ENCODE results near the gene ZNF665. TPM values are rescaled to one million over a fixed set of nuclear protein-coding genes. Genes with fewer than 3 reads are reported as not detected.

ZNF665 gene
- total and polyA plus RNA-seq, 2 donors (not counting 1 experiment from before 2014, with no cell fraction given): 12.8 to 16.3 TPM

GRCh38 chr19:53131727-53132126 is 61.4 kb downstream of the ZNF665 start:
- intact Hi-C loops (cut with micrococcal nuclease): loop anchor here (2.0 kb wide), 1 partner anchor 29 kb away; the partner anchor contains the start of gene ZNF160
- peak overlapping the region; percentile 38 to 89 (median 69) for H3K4me3 ChIP-seq (ENCODE audit: control extremely low read depth in 1 of 5, extremely low read depth in 1 of 5, insufficient read depth in 1 of 5, low read depth in 2 of 5, low read length in 4 of 5)
- peak overlapping the region; percentile 83 for H2AFZ ChIP-seq (ENCODE audit: insufficient read depth, low read depth, low read length, poor library complexity, severe bottlenecking)
- no peak for TF ChIP-seq CTCF (IDR thresholded peaks at IDR 0.05)
- no peak for TF ChIP-seq EZH2 (IDR thresholded peaks at IDR 0.05; ENCODE audit: borderline replicate concordance, insufficient read depth, low read depth, low read length, poor library complexity, severe bottlenecking)
- H3K9me3 ChIP-seq (ENCODE audit: control extremely low read depth in 1 of 3, control insufficient read depth in 2 of 3, insufficient read depth in 1 of 3, low read length in 2 of 3): peaks cover 7 to 36% (median 15%) of the 10 kb centered on the region in 3 donors
- peaks cover 10 to 11% of the 10 kb centered on the region in 2 donors for H3K4me1 ChIP-seq (ENCODE audit: control insufficient read depth in 2 of 2, insufficient read depth in 2 of 2, low read length in 2 of 2)
- ATAC-seq (ENCODE audit: low read depth): no peak
- Mint-ChIP-seq H3K27me3 (no peaks in the 10 kb centered on the region), H3K4me1 (peaks cover 17% of the 10 kb centered on the region), H3K9me3 (ENCODE audit: insufficient read depth) (peaks cover 15% of the 10 kb centered on the region), H3K4me3 (peak overlapping the region; percentile 94), H3K27ac (peak overlapping the region; percentile 74)
- WGBS (ENCODE audit: insufficient coverage): 61% methylated on average over 6 of the region's 6 CpGs
- POLR2A ChIA-PET: no interaction called here
- CTCF ChIA-PET: no interaction called here
- peaks cover 25% of the 10 kb centered on the region for H3K79me2 ChIP-seq (ENCODE audit: control insufficient read depth, insufficient read depth, low read length)
- H3K27ac ChIP-seq (ENCODE audit: low read length in 2 of 2): no peak overlapping the region
- no peaks in the 10 kb centered on the region for H3K36me3 ChIP-seq (replicated peaks in 1 of 2; ENCODE audit: control extremely low read depth in 1 of 2, control insufficient read depth in 1 of 2, extremely low read depth in 1 of 2, insufficient read depth in 2 of 2, low read length in 1 of 2)
- H3K27me3 ChIP-seq (replicated peaks in 1 of 4; ENCODE audit: control extremely low read depth in 1 of 4, control insufficient read depth in 3 of 4, insufficient read depth in 4 of 4, low read length in 3 of 4): peaks cover 0 to 5% (median 0%) of the 10 kb centered on the region in 4 experiments
- peak overlapping the region; percentile 74 for H3K9ac ChIP-seq (ENCODE audit: low read length)
- no peaks in the 10 kb centered on the region for H4K20me1 ChIP-seq (ENCODE audit: control insufficient read depth, insufficient read depth, low read length, poor library complexity, severe bottlenecking)
- DNase-seq: no peak
- H3K4me2 ChIP-seq (replicated peaks; ENCODE audit: low read depth, low read length, poor library complexity, severe bottlenecking): peak overlapping the region; percentile 88

GRCh38 chr19:53131085-53131590 is 62.0 kb downstream of the ZNF665 start:
- H4K20me1 ChIP-seq (ENCODE audit: control insufficient read depth, insufficient read depth, low read length, poor library complexity, severe bottlenecking): no peaks in the 10 kb centered on the region
- ChIA-PET POLR2A (interaction anchor here (0.6 kb wide), 1 partner anchor 136 kb away, joined by 5 read pairs; no protein-coding TSS in a partner anchor), CTCF (no interaction called here)
- H3K4me2 ChIP-seq (replicated peaks; ENCODE audit: low read depth, low read length, poor library complexity, severe bottlenecking): no peak overlapping the region
- intact Hi-C loops (cut with micrococcal nuclease): no loop called here
- ATAC-seq (ENCODE audit: low read depth) (no peak), DNase-seq (no peak)
- Mint-ChIP-seq H3K27me3 (no peaks in the 10 kb centered on the region), H3K4me3 (peak overlapping the region; percentile 94), H3K4me1 (peaks cover 17% of the 10 kb centered on the region), H3K9me3 (ENCODE audit: insufficient read depth) (peaks cover 15% of the 10 kb centered on the region), H3K27ac (no peak overlapping the region)
- no peak overlapping the region for H3K9ac ChIP-seq (ENCODE audit: low read length)
- H3K4me1 ChIP-seq (ENCODE audit: control insufficient read depth in 2 of 2, insufficient read depth in 2 of 2, low read length in 2 of 2): peaks cover 10 to 11% of the 10 kb centered on the region in 2 donors
- H3K27ac ChIP-seq (ENCODE audit: low read length in 2 of 2): no peak overlapping the region
- no peaks in the 10 kb centered on the region for H3K36me3 ChIP-seq (replicated peaks in 1 of 2; ENCODE audit: control extremely low read depth in 1 of 2, control insufficient read depth in 1 of 2, extremely low read depth in 1 of 2, insufficient read depth in 2 of 2, low read length in 1 of 2)
- H3K4me3 ChIP-seq (ENCODE audit: control extremely low read depth in 1 of 5, extremely low read depth in 1 of 5, insufficient read depth in 1 of 5, low read depth in 2 of 5, low read length in 4 of 5): no peak overlapping the region
- TF ChIP-seq EZH2 (IDR thresholded peaks at IDR 0.05; ENCODE audit: borderline replicate concordance, insufficient read depth, low read depth, low read length, poor library complexity, severe bottlenecking): no peak
- TF ChIP-seq CTCF (IDR thresholded peaks at IDR 0.05): no peak
- WGBS (ENCODE audit: insufficient coverage): 100% methylated on average over 3 of the region's 4 CpGs
- peaks cover 25% of the 10 kb centered on the region for H3K79me2 ChIP-seq (ENCODE audit: control insufficient read depth, insufficient read depth, low read length)
- H3K27me3 ChIP-seq (replicated peaks in 1 of 4; ENCODE audit: control extremely low read depth in 1 of 4, control insufficient read depth in 3 of 4, insufficient read depth in 4 of 4, low read length in 3 of 4): peaks cover 0 to 5% (median 0%) of the 10 kb centered on the region in 4 experiments
- H3K9me3 ChIP-seq (ENCODE audit: control extremely low read depth in 1 of 3, control insufficient read depth in 2 of 3, insufficient read depth in 1 of 3, low read length in 2 of 3): peaks cover 7 to 31% (median 9%) of the 10 kb centered on the region in 3 donors
- H2AFZ ChIP-seq (ENCODE audit: insufficient read depth, low read depth, low read length, poor library complexity, severe bottlenecking): peak overlapping the region; percentile 83

Data from B cell (primary cell).